OCI-M2 (cell line): ENCODE measurements around the gene TMEM259.
A peak's percentile ranks its signal among the peaks of the same experiment; 100 is the strongest.

Experiments
- DNase-seq: peaks from one replicate; lab custom pipeline; 2025; ENCODE audit not compliant: unreplicated experiment; lab: John Stamatoyannopoulos, UW

The TMEM259 gene

GRCh38 chr19:990119-990571 is 30.8 kb downstream of the TMEM259 start:
- DNase-seq, result no peak

- DNase-seq, result no peak
Observed at GRCh38 chr19:989381-990081, 31.4 kb downstream of the TMEM259 start.

GRCh38 chr19:988510-988909 is 32.4 kb downstream of the TMEM259 start:
- DNase-seq, result no peak

GRCh38 chr19:988081-988480 is 32.8 kb downstream of the TMEM259 start:
- no peak for DNase-seq

- DNase-seq, result no peak
Observed at GRCh38 chr19:986083-986482, 34.8 kb downstream of the TMEM259 start.

- DNase-seq, result peak; percentile 15
Observed at GRCh38 chr19:984165-984967, 36.6 kb downstream of the TMEM259 start, which contains the start of gene WDR18. TSS of gene WDR18 (plus strand) at chr19:984345. CDS start at chr19:984354, 9 bp downstream.

- no peak for DNase-seq
Observed at GRCh38 chr19:982567-983170, 38.3 kb downstream of the TMEM259 start.

- no peak for DNase-seq
Observed at GRCh38 chr19:980133-980998, 40.6 kb downstream of the TMEM259 start.

GRCh38 chr19:979318-979741 is 41.6 kb downstream of the TMEM259 start:
- no peak for DNase-seq

- no peak for DNase-seq
Observed at GRCh38 chr19:977058-977464, 43.9 kb downstream of the TMEM259 start.

GRCh38 chr19:976476-976875 is 44.4 kb downstream of the TMEM259 start:
- DNase-seq, result no peak

GRCh38 chr19:974564-975257 is 46.2 kb downstream of the TMEM259 start:
- DNase-seq, result no peak

- no peak for DNase-seq
Observed at GRCh38 chr19:973726-974563, 47.0 kb downstream of the TMEM259 start.

- DNase-seq, result no peak
Observed at GRCh38 chr19:972281-972680, 48.6 kb downstream of the TMEM259 start.

- no peak for DNase-seq
Observed at GRCh38 chr19:971795-972194, 49.1 kb downstream of the TMEM259 start.

GRCh38 chr19:970695-971094 is 50.2 kb downstream of the TMEM259 start:
- no peak for DNase-seq

- no peak for DNase-seq
Observed at GRCh38 chr19:966485-967088, 54.3 kb downstream of the TMEM259 start.

GRCh38 chr19:964761-965694 is 55.9 kb downstream of the TMEM259 start:
- no peak for DNase-seq
